ENCODE measurements around the gene SNTG2.
"Not testable (repeated sequence)": the region's sequence is repeated elsewhere in the genome, so short reads cannot be mapped to it uniquely, and the experiment has no call there.

- TF ChIP-seq, protein P1, sequence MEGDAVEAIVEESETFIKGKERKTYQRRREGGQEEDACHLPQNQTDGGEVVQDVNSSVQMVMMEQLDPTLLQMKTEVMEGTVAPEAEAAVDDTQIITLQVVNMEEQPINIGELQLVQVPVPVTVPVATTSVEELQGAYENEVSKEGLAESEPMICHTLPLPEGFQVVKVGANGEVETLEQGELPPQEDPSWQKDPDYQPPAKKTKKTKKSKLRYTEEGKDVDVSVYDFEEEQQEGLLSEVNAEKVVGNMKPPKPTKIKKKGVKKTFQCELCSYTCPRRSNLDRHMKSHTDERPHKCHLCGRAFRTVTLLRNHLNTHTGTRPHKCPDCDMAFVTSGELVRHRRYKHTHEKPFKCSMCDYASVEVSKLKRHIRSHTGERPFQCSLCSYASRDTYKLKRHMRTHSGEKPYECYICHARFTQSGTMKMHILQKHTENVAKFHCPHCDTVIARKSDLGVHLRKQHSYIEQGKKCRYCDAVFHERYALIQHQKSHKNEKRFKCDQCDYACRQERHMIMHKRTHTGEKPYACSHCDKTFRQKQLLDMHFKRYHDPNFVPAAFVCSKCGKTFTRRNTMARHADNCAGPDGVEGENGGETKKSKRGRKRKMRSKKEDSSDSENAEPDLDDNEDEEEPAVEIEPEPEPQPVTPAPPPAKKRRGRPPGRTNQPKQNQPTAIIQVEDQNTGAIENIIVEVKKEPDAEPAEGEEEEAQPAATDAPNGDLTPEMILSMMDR (IDR thresholded peaks at IDR 0.05) = not testable (repeated sequence)
- TF ChIP-seq POLR2AphosphoS5 (IDR thresholded peaks at IDR 0.05) = not testable (repeated sequence)
These were observed 278.9 kb downstream of the SNTG2 start for GRCh38 chr2:1229596-1229995.

All from prostate gland (tissue), 2 donors.